ENCODE measurements around the gene RNF149.

RNF149 gene

DNA sequence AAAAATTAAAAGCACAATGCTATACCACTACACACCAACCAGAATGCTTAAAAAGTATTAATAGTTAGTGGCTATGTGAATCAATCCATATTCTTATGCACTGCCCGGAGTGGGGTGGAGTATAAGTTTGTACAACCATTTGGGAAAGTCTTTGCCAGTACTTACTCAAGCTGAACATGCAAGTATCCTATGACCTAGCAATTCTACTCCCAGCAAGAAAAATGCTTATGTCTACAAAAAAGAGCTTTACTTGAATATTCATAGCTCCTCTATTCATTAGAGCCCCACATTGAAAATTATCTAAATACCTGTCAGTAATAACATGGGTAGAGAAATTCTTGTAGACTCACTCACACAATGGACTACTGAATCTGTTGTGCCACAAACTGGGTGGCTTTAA, 77.3 kb downstream of the RNF149 start:
- DNase-seq (ENCODE audit: low read depth): no peak

DNA sequence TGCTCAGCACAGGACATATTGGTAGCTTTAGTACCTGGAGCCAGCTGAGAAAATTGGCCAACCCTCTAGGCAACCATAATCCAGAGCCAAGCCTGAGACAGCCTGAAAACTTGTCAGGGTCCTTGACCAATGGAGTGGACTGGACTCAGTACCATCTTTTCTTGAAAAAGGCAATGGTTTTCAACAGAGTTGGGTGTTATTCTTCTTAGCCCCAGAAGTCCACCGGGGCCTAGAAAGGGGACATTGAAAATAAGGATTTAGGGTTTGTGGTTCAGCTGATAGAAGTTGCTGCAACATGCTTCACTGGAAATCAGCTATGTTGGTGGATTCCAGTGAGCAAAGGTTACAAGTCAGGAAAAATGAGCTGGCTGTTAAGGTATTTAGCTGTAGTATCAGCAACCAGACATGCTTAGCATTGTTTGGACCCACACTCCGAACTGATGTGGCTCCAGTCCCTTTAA, 77.9 kb downstream of the RNF149 start:
- no peak for DNase-seq (ENCODE audit: low read depth)
